T-cell (primary cell): ENCODE measurements around the gene VILL. TPM values are rescaled to one million over a fixed set of nuclear protein-coding genes. Genes with fewer than 3 reads are reported as not detected.

Experiments used
- ATAC-seq, 4 experiments: fragments of 200-7000 bp in 3 of 4; fragments of 150-1000 bp in 1 of 4; cut with Tn5 transposase; replicated peaks in 1 of 4; 1 replicate in 3 of 4; 2 replicates in 1 of 4; pipeline ENCODE4 v1.10.0; 2021; ENCODE audit warnings: moderate library complexity in 3 of 4, mild to moderate bottlenecking in 2 of 4, moderate number of reproducible peaks in 1 of 4
- CTCF ChIA-PET, 2 donors: fragments of 300-600 bp; sonication (Branson Sonifier 250); formaldehyde crosslinking; loops; one replicate each; lab custom pipeline; 2022; ENCODE audit warnings: antibody characterized with exemption in 2 of 2; lab: Charles Lee
- POLR2A ChIA-PET, 2 donors: fragments of 300-600 bp; sonication (Branson Sonifier 250); formaldehyde crosslinking; loops; one replicate each; lab custom pipeline; 2022; ENCODE audit warnings: antibody characterized with exemption in 2 of 2; lab: Charles Lee
- DNase-seq, 35 experiments: peaks; one replicate each; pipeline versions ENCODE4 v3.0.0 to v3.0.0-alpha.2; 2013 to 2023
- H3K27ac ChIP-seq: one replicate; pipeline ENCODE4 v1.5.1; 2013; ENCODE audit warnings: low read length
- H3K27me3 ChIP-seq, 2 experiments: replicated peaks in 1 of 2; 1 replicate in 1 of 2; 2 replicates in 1 of 2; pipeline versions ENCODE4 v1.6.1 to v1.7.0; 2013; ENCODE audit warnings: low read length in 1 of 2, mixed read lengths in 1 of 2; ENCODE audit not compliant: control insufficient read depth in 2 of 2, insufficient read depth in 2 of 2; ENCODE audit errors: extremely low read depth in 1 of 2
- H3K36me3 ChIP-seq, 2 donors: 1 replicate in 1 of 2; 2 replicates in 1 of 2; pipeline versions ENCODE4 v1.6.1 to v1.7.0; 2013; ENCODE audit warnings: low read length in 1 of 2; ENCODE audit not compliant: control insufficient read depth in 2 of 2, insufficient read depth in 1 of 2; ENCODE audit errors: extremely low read depth in 1 of 2
- H3K4me1 ChIP-seq, 2 experiments: 1 replicate in 1 of 2; 2 replicates in 1 of 2; pipeline versions ENCODE4 v1.6.1 to v1.7.0; 2013; ENCODE audit warnings: low read length in 2 of 2, mixed read lengths in 1 of 2; ENCODE audit not compliant: insufficient read depth in 2 of 2, control insufficient read depth in 1 of 2; ENCODE audit errors: extremely low read depth in 1 of 2
- H3K4me3 ChIP-seq, 2 donors: 1 replicate in 1 of 2; 2 replicates in 1 of 2; pipeline versions ENCODE4 v1.5.1 to v1.7.0; 2013; ENCODE audit warnings: mild to moderate bottlenecking in 2 of 2, low read length in 1 of 2, moderate library complexity in 1 of 2; ENCODE audit not compliant: control insufficient read depth in 1 of 2; ENCODE audit errors: extremely low read depth in 1 of 2
- H3K9me3 ChIP-seq: 2 replicates; pipeline ENCODE4 v1.7.0; 2013
- H3K27ac Mint-ChIP-seq, 2 donors: one replicate each; pipeline ENCODE4 v1.8.0; 2020 to 2021; ENCODE audit warnings: mild to moderate bottlenecking in 2 of 2, mixed read lengths in 2 of 2
- H3K27me3 Mint-ChIP-seq, 2 donors: one replicate each; pipeline ENCODE4 v1.8.0; 2021 to 2022; ENCODE audit warnings: mixed read lengths in 2 of 2
- H3K36me3 Mint-ChIP-seq: one replicate; pipeline ENCODE4 v1.8.0; 2021; ENCODE audit warnings: mixed read lengths
- H3K4me1 Mint-ChIP-seq, 3 donors: one replicate each; pipeline ENCODE4 v1.8.0; 2020 to 2022; ENCODE audit warnings: mixed read lengths in 3 of 3, mild to moderate bottlenecking in 1 of 3
- H3K4me3 Mint-ChIP-seq, 3 donors: one replicate each; pipeline ENCODE4 v1.8.0; 2020 to 2022; ENCODE audit warnings: mild to moderate bottlenecking in 3 of 3, mixed read lengths in 3 of 3, moderate library complexity in 3 of 3
- H3K9me3 Mint-ChIP-seq, 3 donors: one replicate each; pipeline ENCODE4 v1.8.0; 2020 to 2022; ENCODE audit warnings: mixed read lengths in 3 of 3
- WGBS: methylation state at CpG from one replicate; pipeline ENCODE4 v1.1.5; 2013; ENCODE audit warnings: missing lambda C conversion rate; ENCODE audit not compliant: insufficient coverage; 5-methylcytosine and 5-hydroxymethylcytosine counted together
- total RNA-seq, 35 experiments: library from RNA in 6 of 35; stranded (reverse) in 6 of 35; fragments of 120-200 nt in 1 of 35; gene quantifications; one replicate each; pipeline versions ENCODE4 v1.2.1 to v1.2.4 and lab custom pipeline; 2013 to 2026

The VILL gene
- total RNA-seq, 5 donors from 2014 or later (not counting 1 experiment from before 2014, with no cell fraction given): 26.6 to 44.6 (median 42.1) TPM

DNA sequence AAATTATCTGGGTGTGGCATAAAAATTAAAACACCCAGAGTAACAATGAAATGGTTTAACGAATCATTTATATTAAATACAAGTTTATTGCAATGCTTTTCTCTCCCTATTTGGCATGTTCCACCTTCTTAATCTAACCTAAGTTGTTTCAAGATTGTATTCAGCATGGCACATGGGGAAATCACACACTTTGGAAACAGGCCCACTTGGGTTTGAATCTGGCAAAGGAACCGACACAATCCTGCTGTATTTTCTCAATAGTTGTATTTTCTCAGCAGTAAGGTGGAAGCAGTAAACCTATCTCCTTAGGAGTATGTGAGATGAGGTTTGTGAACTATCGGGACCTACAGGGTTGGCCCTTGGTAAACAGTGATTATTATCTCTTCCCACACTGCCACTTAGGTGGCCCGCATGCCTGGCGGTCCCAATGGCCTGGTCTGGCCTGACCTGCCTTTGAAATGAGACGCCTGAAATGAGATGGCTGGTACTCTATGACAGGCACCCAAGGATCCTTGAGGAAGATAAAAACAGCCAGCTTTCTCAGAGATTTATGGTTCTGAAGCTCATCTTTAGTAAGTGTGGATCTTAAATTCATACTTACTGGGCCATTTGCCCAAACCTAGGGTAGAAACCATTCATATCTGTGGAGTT is 45.3 kb upstream of the VILL start:
- ATAC-seq: no peak
- H3K4me1 Mint-ChIP-seq: peaks cover 0 to 6% (median 0%) of the 10 kb centered on the region in 3 donors
- H3K27ac Mint-ChIP-seq: no peak overlapping the region
- no peaks in the 10 kb centered on the region for H3K9me3 ChIP-seq
- H3K27me3 Mint-ChIP-seq: peaks cover 0 to 3% of the 10 kb centered on the region in 2 donors
- no peak overlapping the region for H3K4me3 ChIP-seq
- no peaks in the 10 kb centered on the region for H3K36me3 ChIP-seq
- no peak overlapping the region for H3K4me3 Mint-ChIP-seq
- H3K36me3 Mint-ChIP-seq: no peaks in the 10 kb centered on the region
- no peaks in the 10 kb centered on the region for H3K9me3 Mint-ChIP-seq
- no peak for DNase-seq
- H3K27me3 ChIP-seq: peaks cover 0 to 6% of the 10 kb centered on the region in 2 experiments
- no peak overlapping the region for H3K27ac ChIP-seq
- CTCF ChIA-PET: no interaction called here
- WGBS: 95% methylated on average over 4 of the region's 6 CpGs
- no peaks in the 10 kb centered on the region for H3K4me1 ChIP-seq
- POLR2A ChIA-PET: no interaction called here

DNA sequence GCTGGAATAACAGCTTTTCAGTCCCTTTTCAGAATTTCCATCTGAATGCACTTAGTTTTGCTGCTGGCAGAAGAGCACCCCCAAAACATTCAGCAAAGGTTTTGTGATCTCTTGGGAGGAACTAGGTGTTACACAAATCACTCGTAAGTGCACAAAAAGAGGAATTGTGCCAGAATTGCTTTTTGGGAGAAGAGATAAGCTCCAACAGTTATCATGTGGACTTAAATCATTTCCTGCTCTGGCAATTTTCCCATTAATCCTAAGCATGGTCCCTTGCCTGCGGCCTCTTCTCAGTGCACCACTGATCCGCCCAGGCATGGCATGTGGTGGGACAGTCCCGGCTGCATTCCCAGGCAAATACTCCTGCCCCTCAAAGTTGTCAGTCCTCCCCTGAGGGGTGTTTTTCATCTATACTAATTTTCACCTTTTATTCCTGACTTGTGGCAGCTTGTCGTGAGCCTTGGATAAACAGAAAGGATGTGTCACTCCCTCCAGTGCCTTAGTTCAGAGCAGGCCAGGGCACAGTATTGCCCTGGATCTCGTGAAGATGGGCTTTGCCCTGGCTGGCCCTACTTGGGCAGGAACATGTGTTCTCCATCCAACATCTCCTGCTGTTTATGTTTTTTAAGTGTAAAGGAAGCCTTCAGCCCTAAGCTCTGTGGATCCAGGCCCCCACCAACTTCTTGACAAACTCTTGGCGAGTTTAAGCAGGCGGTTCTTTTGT is 44.6 kb upstream of the VILL start:
- H3K4me1 ChIP-seq: no peaks in the 10 kb centered on the region
- H3K9me3 ChIP-seq: no peaks in the 10 kb centered on the region
- ChIA-PET POLR2A (no interaction called here), CTCF (no interaction called here)
- DNase-seq (no peak), ATAC-seq (no peak)
- Mint-ChIP-seq H3K4me1 (peaks cover 0 to 6% (median 0%) of the 10 kb centered on the region in 3 donors), H3K36me3 (no peaks in the 10 kb centered on the region), H3K27ac (no peak overlapping the region), H3K9me3 (no peaks in the 10 kb centered on the region), H3K27me3 (peaks cover 0 to 3% of the 10 kb centered on the region in 2 donors), H3K4me3 (no peak overlapping the region)
- H3K36me3 ChIP-seq: no peaks in the 10 kb centered on the region
- H3K4me3 ChIP-seq: no peak overlapping the region
- WGBS: 92% methylated on average over 2 of the region's 8 CpGs
- H3K27me3 ChIP-seq: peaks cover 0 to 6% of the 10 kb centered on the region in 2 experiments
- H3K27ac ChIP-seq: no peak overlapping the region

- Histone ChIP-seq H3K27ac (no peak overlapping the region), H3K36me3 (no peaks in the 10 kb centered on the region), H3K4me3 (no peak overlapping the region), H3K4me1 (no peaks in the 10 kb centered on the region), H3K27me3 (peaks cover 0 to 6% of the 10 kb centered on the region in 2 experiments), H3K9me3 (no peaks in the 10 kb centered on the region)
- ATAC-seq: no peak
- ChIA-PET CTCF (interaction anchor here in 1 of 2 donors (0.6 kb wide), 1 partner anchor 21 kb away, joined by 5 read pairs; no protein-coding TSS in a partner anchor), POLR2A (no interaction called here)
- DNase-seq: no peak
- Mint-ChIP-seq H3K4me1 (peaks cover 0 to 6% (median 0%) of the 10 kb centered on the region in 3 donors), H3K27me3 (peaks cover 0 to 3% of the 10 kb centered on the region in 2 donors), H3K9me3 (no peaks in the 10 kb centered on the region), H3K36me3 (no peaks in the 10 kb centered on the region), H3K27ac (no peak overlapping the region), H3K4me3 (no peak overlapping the region)
- 25% methylated on average over 1 of the region's 2 CpGs for WGBS
Observed at GRCh38 chr3:37946531-37946889, 44.1 kb upstream of the VILL start.

DNA sequence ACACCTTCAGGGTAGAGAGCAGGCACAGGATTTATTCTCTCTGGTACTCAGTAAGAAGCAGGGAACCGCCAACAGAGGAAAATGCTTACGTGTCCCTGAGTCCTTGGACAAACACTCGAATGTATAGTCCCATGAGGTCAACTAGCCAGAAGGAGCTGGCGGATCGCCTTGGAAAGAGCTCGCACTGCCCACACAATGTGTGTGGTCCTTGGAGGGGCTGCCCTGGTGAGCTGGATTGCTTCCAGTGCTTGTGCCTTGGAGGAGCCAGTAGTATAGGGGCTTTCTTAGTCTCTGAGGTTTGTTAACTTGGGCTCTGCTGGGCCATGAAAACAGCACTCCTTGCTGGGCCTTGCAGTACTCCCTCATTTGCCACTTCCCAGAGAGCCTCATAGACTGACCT is 40.7 kb upstream of the VILL start:
- Histone ChIP-seq H3K27ac (no peak overlapping the region), H3K36me3 (no peaks in the 10 kb centered on the region), H3K27me3 (peaks cover 0 to 6% of the 10 kb centered on the region in 2 experiments), H3K9me3 (no peaks in the 10 kb centered on the region), H3K4me1 (no peaks in the 10 kb centered on the region), H3K4me3 (no peak overlapping the region)
- no peak for DNase-seq
- Mint-ChIP-seq H3K27ac (no peak overlapping the region), H3K4me3 (no peak overlapping the region), H3K4me1 (peaks cover 0 to 2% (median 0%) of the 10 kb centered on the region in 3 donors), H3K27me3 (no peaks in the 10 kb centered on the region), H3K9me3 (no peaks in the 10 kb centered on the region), H3K36me3 (no peaks in the 10 kb centered on the region)
- ChIA-PET CTCF (no interaction called here), POLR2A (interaction anchor here in 1 of 2 donors (1.3 kb wide), 1 partner anchor 9 kb away, joined by 3 read pairs; no protein-coding TSS in a partner anchor)
- no peak for ATAC-seq
- WGBS: 87% methylated on average over 6 of the region's 6 CpGs

GRCh38 chr3:37952564-37952963 is 38.0 kb upstream of the VILL start:
- Mint-ChIP-seq H3K27me3 (no peaks in the 10 kb centered on the region), H3K9me3 (no peaks in the 10 kb centered on the region), H3K4me1 (peaks cover 22 to 25% (median 25%) of the 10 kb centered on the region in 3 donors), H3K36me3 (no peaks in the 10 kb centered on the region), H3K4me3 (no peak overlapping the region), H3K27ac (no peak overlapping the region)
- no CpG with 5 or more reads among the region's 1 CpG for WGBS
- DNase-seq: no peak
- Histone ChIP-seq H3K27ac (no peak overlapping the region), H3K27me3 (no peaks in the 10 kb centered on the region), H3K9me3 (no peaks in the 10 kb centered on the region), H3K4me3 (no peak overlapping the region), H3K36me3 (no peaks in the 10 kb centered on the region), H3K4me1 (peaks cover 15 to 21% of the 10 kb centered on the region in 2 experiments)
- POLR2A ChIA-PET: no interaction called here
- ATAC-seq: no peak
- CTCF ChIA-PET: no interaction called here

- Mint-ChIP-seq H3K27me3 (no peaks in the 10 kb centered on the region), H3K36me3 (no peaks in the 10 kb centered on the region), H3K4me3 (no peak overlapping the region), H3K9me3 (no peaks in the 10 kb centered on the region), H3K4me1 (peaks cover 26 to 31% (median 29%) of the 10 kb centered on the region in 3 donors), H3K27ac (no peak overlapping the region)
- H3K36me3 ChIP-seq: no peaks in the 10 kb centered on the region
- peaks cover 17 to 21% of the 10 kb centered on the region in 2 experiments for H3K4me1 ChIP-seq
- 100% methylated on average over 2 of the region's 2 CpGs for WGBS
- ATAC-seq: no peak
- no peak for DNase-seq
- H3K9me3 ChIP-seq: no peaks in the 10 kb centered on the region
- H3K27ac ChIP-seq: no peak overlapping the region
- no peaks in the 10 kb centered on the region for H3K27me3 ChIP-seq
- CTCF ChIA-PET: no interaction called here
- H3K4me3 ChIP-seq: no peak overlapping the region
- POLR2A ChIA-PET: no interaction called here
Observed at GRCh38 chr3:37953226-37953625, 37.4 kb upstream of the VILL start.
